GM21825 (cell line): ENCODE results near the gene KCNQ1.

Experiments
- ATAC-seq: cut with Tn5 transposase; IDR thresholded peaks from one replicate; pipeline ENCODE4 v1.9.1; 2021; ENCODE audit warnings: mild to moderate bottlenecking, moderate library complexity; ENCODE audit not compliant: unreplicated experiment

KCNQ1 gene

GRCh38 chr11:2459016-2459725, 14.4 kb downstream of the KCNQ1 start:
- ATAC-seq: no peak

- no peak for ATAC-seq
Observed at GRCh38 chr11:2459796-2460531, 15.2 kb downstream of the KCNQ1 start.

- ATAC-seq: no peak
Observed at GRCh38 chr11:2460540-2461252, 15.9 kb downstream of the KCNQ1 start.

DNA sequence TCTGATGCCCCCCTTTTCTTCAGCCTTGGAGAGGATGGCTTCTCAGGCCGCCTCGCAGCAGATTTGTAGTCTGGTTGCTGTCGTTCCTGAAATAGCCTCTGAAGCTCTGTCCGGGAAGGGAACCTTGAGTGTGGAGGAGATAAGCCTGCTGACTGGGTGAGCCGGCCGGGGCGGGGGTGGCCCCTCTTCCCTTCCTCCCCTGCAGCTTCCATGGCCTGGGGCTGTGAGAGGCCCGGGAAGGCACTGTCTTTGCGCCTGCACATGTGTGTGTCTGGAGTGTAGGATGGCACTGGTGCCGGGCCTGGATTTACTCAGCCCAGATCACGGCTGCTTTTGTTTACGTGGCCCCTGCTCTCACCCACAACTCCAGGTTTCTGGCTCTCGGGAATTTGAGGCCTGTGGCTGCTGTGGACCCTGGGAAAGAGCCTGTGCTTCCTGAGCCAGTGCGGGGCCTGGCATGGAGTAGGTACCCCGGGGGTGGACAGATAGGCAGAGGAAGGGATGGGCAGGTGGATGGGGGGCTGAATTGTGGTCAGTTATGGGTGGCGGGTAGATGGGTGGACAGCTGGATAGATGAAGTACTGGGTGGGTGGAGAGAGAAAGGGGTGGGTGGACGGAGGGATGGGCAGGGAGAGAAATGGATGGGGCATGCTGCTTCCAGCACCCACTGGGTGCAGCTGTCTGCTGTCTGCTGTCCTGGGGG, 16.6 kb downstream of the KCNQ1 start:
- ATAC-seq: no peak

- ATAC-seq: no peak
Observed at GRCh38 chr11:2461956-2462542, 17.2 kb downstream of the KCNQ1 start.

DNA sequence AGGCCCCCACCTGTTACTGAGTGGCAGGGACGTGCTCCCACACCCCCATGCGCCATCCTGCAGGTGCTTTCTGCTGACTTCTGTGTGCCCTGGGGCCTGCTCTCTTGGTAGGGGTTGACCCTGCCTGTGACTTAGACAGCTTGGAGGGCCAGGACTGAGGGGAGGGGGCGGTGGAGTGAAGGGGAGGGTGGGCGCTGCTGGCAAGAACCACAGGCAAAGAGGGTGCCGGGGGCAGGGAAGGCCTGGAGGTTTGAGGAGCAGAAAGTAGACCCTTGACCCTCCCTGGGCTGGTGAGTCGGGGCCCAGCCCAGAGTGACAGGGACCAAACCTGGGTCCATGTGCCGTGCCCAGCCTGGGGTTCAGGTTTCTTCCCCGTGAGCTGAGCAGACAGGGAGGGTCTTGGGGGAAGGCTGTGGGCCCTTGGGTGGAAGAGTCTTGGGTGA, 17.8 kb downstream of the KCNQ1 start:
- no peak for ATAC-seq

- ATAC-seq: no peak
Observed at GRCh38 chr11:2462986-2463765, 18.4 kb downstream of the KCNQ1 start.

GRCh38 chr11:2463766-2464277, 19.0 kb downstream of the KCNQ1 start:
- no peak for ATAC-seq

DNA sequence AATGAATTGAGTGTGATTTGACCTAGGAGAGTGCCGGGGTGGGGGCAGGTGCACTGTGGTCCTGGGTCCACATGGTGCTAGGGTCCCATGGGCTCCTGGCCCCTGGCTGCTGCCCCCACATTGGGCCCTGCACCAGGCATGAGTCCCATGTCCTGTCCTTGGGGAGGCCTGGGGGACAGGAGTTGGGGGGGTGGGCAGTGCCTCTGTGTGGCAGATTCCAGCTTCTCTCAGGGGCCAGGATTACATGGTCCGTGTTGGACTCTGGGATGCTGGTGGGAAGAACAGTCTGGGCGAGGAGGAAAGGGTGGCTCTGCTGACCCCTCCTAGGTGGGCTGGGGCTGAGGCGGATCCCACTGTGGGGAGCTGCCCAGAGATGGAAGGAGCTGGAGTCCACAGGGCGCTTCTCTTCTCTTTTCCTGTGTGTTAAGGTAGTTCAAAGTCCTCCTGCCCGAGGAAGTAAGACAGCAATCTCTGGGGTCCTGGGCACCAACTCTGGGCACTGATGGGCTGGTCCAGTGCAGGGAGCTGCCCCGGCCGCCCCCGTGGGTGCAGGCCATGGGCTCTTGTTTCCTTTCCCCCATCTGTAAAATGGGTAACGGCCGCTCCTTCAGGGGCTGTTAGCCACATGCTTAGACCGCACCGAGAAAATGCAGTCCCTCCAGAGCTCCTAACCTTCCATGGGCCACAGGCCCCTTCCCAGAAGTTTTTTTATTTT, 19.8 kb downstream of the KCNQ1 start:
- ATAC-seq: no peak

- no peak for ATAC-seq
Observed at GRCh38 chr11:2465202-2466068, 20.6 kb downstream of the KCNQ1 start.

DNA sequence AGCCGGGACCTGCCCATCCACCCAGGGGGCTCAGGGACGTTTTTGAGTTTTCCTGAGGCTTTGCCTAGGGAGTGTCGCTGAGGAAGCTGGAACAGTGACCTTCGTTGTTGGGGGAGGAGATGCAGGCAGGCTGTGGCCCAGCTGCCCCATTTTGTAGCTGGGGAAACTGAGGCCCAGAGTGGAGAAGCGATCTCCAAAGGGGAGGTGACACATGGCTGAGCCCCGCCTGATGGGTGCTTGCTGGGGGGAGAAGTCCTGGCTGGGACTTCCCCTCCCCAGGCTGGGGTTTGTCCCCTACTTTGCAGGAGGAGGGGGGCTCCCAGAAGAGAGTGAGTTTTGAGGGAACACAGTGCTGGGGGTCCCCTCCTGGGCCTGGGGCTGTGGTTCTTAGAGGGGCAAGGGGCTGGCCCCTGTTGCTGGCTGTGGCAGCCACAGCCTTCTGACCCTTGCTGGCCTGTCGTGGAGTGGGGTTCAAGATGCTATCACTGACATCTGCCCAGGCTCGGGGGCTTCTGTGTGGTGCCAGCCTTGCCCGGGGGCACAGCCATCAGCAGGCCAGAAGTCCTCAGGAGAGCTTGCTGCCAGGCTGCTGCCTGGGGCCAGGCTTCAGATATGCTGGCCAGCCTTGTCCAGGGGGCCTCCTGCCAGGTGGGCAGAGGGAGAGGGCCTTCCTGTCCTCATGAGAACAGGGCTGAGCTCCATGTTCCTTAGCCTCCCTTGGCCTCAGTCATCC, 21.4 kb downstream of the KCNQ1 start:
- ATAC-seq: no peak

DNA sequence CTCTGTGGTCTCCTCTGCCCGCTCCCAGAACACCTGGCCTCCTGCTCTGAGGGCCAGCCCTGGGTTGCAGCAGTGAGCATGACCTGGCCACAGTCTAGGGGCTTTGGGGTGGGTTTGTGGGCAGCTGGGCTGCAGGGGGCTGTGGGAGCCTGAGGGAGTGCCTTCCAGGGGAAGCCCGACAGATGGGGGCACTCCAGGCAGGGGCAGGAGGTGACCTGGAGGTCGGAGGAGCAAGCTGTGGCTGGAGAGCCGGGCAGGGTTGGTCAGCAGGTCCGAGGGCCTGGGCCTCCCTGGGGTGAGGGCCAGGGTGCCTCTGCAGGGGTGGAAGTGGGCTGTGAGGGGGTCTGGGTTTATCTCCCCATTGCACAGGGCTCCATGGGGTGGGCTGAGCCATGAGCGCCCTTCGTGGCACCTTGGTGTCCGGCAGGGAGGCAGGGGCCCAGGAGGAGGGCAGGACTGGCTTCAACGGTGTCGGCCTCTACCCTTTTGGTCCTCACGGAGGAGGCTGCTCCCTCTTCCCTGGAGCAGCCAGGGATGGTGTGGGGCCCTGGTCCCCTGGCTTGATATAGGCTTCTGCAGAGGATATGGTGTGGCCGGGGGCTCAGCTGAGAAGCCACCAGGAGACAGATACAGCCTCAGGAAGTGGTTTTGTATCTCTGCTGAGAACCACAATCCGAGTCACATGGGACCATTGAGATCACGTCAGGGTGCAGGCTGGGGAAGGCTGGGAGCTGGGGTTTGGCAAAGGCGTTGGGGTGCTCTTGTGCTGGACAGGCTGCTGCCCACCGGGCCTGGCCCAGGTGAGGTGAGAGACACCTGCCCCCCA, 22.3 kb downstream of the KCNQ1 start:
- no peak for ATAC-seq

- no peak for ATAC-seq
Observed at GRCh38 chr11:2467695-2468055, 22.9 kb downstream of the KCNQ1 start.

DNA sequence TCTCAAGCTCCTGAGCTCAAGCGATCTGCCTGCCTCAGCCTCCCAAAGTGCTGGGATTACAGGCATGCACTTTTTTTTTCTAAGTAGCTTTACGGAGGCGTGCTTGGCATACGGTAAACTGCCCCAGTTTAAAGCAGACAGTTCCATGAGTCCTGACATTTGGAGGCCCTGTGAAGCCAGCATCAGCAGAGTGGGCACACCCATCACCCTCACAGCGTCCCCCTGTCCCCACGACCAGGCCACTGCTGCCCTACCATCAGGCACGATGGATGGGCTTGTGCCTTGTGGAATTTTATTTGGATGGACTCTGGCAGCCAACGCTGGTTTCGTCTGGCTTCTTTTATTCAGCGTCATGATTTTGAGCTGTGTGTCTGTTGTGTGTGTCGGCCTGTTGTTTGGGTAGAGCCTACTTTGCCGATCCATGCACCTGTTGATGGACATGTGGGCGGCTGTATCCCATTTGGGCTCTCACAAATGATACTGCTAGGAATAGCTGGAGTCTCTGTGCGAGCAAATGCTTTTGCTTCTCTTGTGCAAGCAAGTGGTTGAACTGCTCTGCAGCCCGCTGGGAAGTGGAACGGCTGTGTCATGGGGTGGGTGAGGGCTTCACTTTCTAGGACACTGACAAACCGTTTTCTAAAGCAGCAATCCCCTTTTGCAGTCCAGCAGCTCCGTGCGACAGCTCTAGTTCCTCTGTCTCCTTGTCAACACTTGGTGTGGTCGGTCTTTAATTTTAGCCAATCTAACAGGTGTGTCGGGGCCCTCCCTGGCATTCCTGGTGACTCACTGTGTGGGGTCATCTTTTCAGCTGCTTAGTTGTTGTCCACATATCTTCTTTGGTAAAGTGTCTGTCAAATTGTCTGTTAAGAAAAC, 23.8 kb downstream of the KCNQ1 start:
- ATAC-seq: no peak

DNA sequence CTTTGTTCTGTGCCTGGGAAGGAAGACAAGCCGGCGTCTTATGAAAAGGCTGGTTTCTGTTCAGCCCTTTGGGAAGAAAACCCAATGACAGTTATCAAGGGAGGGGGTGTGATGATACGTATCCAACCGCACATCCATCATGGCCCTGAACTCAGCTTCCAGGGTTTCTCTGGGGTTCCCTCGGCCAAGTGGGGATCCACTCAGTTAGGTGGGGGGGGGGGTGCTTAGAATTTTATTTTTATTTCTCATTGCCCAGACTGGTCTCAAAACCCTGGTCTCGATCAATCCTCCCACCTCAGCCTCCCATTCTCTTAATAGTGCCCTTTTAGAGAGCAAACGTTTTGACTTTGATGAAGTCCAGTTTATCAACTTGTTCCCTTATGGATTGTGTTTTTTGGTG, 25.7 kb downstream of the KCNQ1 start:
- ATAC-seq: no peak
